Osteocyte (in vitro differentiated cells): Measurements from ENCODE around the gene ZNF718. TPM values are rescaled to one million over a fixed set of nuclear protein-coding genes. Genes with fewer than 3 reads are reported as not detected.
"Not testable (repeated sequence)": the region's sequence is repeated elsewhere in the genome, so short reads cannot be mapped to it uniquely, and the experiment has no call there.

Source experiments
- DNase-seq: peaks from one replicate; pipeline ENCODE4 v3.0.0; 2021; ENCODE audit warnings: mixed read lengths; ENCODE audit not compliant: unreplicated experiment; ENCODE audit errors: extremely low spot score
- H3K27ac Mint-ChIP-seq: one replicate; pipeline ENCODE4 v1.8.0; 2021; ENCODE audit warnings: mild to moderate bottlenecking, mixed read lengths; ENCODE audit not compliant: unreplicated experiment
- H3K27me3 Mint-ChIP-seq: one replicate; pipeline ENCODE4 v1.8.0; 2021; ENCODE audit warnings: mixed read lengths; ENCODE audit not compliant: unreplicated experiment
- H3K36me3 Mint-ChIP-seq: one replicate; pipeline ENCODE4 v1.8.0; 2021; ENCODE audit warnings: mixed read lengths; ENCODE audit not compliant: unreplicated experiment
- H3K4me1 Mint-ChIP-seq: one replicate; pipeline ENCODE4 v1.8.0; 2021; ENCODE audit warnings: mixed read lengths; ENCODE audit not compliant: unreplicated experiment
- H3K4me3 Mint-ChIP-seq: one replicate; pipeline ENCODE4 v1.8.0; 2021; ENCODE audit warnings: mild to moderate bottlenecking, moderate library complexity, mixed read lengths; ENCODE audit not compliant: unreplicated experiment
- H3K9me3 Mint-ChIP-seq: one replicate; pipeline ENCODE4 v1.8.0; 2021; ENCODE audit warnings: mixed read lengths; ENCODE audit not compliant: unreplicated experiment
- total RNA-seq: library from RNA; stranded (reverse); gene quantifications from 2 replicates; pipeline ENCODE4 v1.2.1, GENCODE V29; 2021
- TF ChIP-seq, protein P1 (sequence below): fragments of 200-600 bp; sonication (generic); IDR thresholded peaks from 2 replicates; pipeline ENCODE4 v1.5.0; 2021; ENCODE audit warnings: antibody characterized with exemption, mild to moderate bottlenecking, moderate library complexity

The ZNF718 gene
- total RNA-seq, 1 donor from 2014 or later: 5.9 TPM

DNA sequence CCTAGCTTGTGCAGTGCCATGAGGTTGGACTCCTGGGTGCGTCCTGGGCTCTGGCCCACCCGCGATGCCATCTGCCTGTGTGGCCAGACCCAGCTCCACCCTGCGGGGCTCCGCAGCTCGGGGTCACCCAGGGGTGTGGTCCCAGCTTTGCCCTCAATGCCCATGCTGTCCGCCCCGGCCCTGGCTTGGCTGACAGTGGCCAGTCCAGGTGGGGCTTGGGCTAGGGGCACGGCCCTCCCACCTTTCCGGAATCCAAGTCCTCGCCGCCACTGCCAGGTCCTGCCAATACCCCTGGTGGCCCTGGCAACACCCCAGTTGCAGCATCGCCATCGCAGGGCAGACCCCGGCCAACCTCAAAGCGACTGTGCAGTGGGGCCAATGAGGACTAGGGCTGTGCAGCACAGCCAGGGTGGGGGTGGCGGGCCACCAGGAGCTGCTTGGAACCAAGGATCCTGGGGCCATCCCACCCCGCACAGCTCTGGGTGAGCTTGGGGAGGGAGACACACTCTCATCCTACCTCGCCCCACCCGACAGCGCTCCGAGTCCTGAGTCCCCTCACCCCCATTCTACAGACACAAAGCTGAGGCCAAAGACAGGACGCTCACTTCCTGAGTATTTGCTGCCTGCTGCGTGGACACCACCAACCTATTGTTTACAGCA lies 80.9 kb downstream of the ZNF718 start:
- H3K27ac Mint-ChIP-seq: no peak overlapping the region
- no peak overlapping the region for H3K4me3 Mint-ChIP-seq
- TF ChIP-seq, protein P1, sequence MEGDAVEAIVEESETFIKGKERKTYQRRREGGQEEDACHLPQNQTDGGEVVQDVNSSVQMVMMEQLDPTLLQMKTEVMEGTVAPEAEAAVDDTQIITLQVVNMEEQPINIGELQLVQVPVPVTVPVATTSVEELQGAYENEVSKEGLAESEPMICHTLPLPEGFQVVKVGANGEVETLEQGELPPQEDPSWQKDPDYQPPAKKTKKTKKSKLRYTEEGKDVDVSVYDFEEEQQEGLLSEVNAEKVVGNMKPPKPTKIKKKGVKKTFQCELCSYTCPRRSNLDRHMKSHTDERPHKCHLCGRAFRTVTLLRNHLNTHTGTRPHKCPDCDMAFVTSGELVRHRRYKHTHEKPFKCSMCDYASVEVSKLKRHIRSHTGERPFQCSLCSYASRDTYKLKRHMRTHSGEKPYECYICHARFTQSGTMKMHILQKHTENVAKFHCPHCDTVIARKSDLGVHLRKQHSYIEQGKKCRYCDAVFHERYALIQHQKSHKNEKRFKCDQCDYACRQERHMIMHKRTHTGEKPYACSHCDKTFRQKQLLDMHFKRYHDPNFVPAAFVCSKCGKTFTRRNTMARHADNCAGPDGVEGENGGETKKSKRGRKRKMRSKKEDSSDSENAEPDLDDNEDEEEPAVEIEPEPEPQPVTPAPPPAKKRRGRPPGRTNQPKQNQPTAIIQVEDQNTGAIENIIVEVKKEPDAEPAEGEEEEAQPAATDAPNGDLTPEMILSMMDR: no peak
- no peak for DNase-seq
- peaks cover 29% of the 10 kb centered on the region for H3K9me3 Mint-ChIP-seq
- H3K27me3 Mint-ChIP-seq: no peaks in the 10 kb centered on the region
- H3K4me1 Mint-ChIP-seq: no peaks in the 10 kb centered on the region
- peaks cover 20% of the 10 kb centered on the region for H3K36me3 Mint-ChIP-seq

- Mint-ChIP-seq H3K27me3 (no peaks in the 10 kb centered on the region), H3K36me3 (peaks cover 20% of the 10 kb centered on the region), H3K4me3 (no peak overlapping the region), H3K27ac (no peak overlapping the region), H3K9me3 (peaks cover 25% of the 10 kb centered on the region), H3K4me1 (no peaks in the 10 kb centered on the region)
- no peak for DNase-seq
- TF ChIP-seq, protein P1: no peak
Measured at GRCh38 chr4:206054-206453, 81.8 kb downstream of the ZNF718 start.

- not testable (repeated sequence) for H3K36me3 Mint-ChIP-seq, H3K4me3 Mint-ChIP-seq, H3K27ac Mint-ChIP-seq, DNase-seq, H3K4me1 Mint-ChIP-seq, H3K27me3 Mint-ChIP-seq
- peaks cover 17% of the 10 kb centered on the region for H3K9me3 Mint-ChIP-seq
Measured at GRCh38 chr4:208416-209096, 84.3 kb downstream of the ZNF718 start.

- Mint-ChIP-seq H3K36me3 (no peaks in the 10 kb centered on the region), H3K27ac (no peak overlapping the region), H3K4me3 (no peak overlapping the region), H3K27me3 (no peaks in the 10 kb centered on the region), H3K4me1 (peaks cover 12% of the 10 kb centered on the region), H3K9me3 (peaks cover 31% of the 10 kb centered on the region)
- TF ChIP-seq, protein P1: no peak
- no peak for DNase-seq
Measured at GRCh38 chr4:211033-211511, 86.8 kb downstream of the ZNF718 start.

DNA sequence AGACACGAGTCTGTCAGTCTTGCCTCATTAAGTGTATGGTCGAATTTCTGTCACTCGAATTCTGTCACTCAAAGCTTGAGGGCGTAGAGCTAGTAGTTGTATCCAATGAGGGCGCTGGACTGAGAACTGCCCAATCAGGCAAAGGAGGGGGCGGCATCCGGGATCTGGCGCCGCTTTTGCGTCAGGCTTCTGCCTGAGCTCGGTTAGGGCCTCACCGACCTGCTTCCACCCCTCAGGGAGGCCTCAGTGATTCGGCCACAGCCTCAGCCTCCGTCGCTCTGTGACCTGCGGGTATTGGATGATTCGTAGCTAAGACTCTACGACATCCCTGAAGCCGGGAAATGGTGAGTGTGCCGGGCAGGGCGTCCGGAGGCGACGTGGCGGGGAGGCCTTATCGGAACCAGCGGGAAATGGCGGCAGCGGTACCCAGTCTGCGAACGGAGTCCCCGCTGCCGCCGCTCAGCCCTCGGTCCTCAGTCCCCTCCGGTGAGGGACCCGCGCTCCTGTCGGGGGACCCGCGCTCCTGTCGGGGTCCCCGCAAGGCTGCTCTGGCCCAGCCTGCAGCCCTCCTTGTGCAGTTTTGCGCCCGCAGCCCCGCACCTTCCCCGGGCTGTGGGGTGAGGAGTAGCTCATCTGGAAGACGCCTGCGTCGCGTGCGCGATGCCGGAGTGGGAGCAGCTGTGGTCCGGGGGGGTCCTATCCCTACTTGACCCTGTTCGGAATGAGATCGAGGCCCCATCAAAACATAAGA lies 88.3 kb downstream of the ZNF718 start:
- Mint-ChIP-seq H3K9me3 (peaks cover 30% of the 10 kb centered on the region), H3K27me3 (no peaks in the 10 kb centered on the region), H3K4me1 (peaks cover 12% of the 10 kb centered on the region), H3K4me3 (peak overlapping the region; percentile 80), H3K27ac (peak overlapping the region; percentile 86), H3K36me3 (peaks cover under 1% of the 10 kb centered on the region)
- TF ChIP-seq, protein P1: no peak
- peak; percentile 88 for DNase-seq

- peak overlapping the region; percentile 80 for H3K4me3 Mint-ChIP-seq
- H3K36me3 Mint-ChIP-seq: not testable (repeated sequence)
- peaks cover 12% of the 10 kb centered on the region for H3K4me1 Mint-ChIP-seq
Measured at GRCh38 chr4:213189-213535, 88.9 kb downstream of the ZNF718 start.

More at GRCh38 chr4:213189-213535, 88.9 kb downstream of the ZNF718 start:
- H3K9me3 Mint-ChIP-seq: peaks cover 28% of the 10 kb centered on the region
- peak overlapping the region; percentile 62 for H3K27ac Mint-ChIP-seq
- H3K27me3 Mint-ChIP-seq, DNase-seq: not testable (repeated sequence)
